Measurements from ENCODE around the gene PKDCC.

GRCh38 chr2:42045848-42046748 is 1.7 kb upstream of the PKDCC start:
- TF ChIP-seq CTCF (conservative IDR thresholded peaks at IDR 0.05) (no peak), EZH2 (IDR thresholded peaks at IDR 0.05; ENCODE audit: low read depth) (no peak)
